Activated CD8-positive, alpha-beta T cell treated with anti-CD3 and anti-CD28 coated beads for 36 hours (primary cell): ENCODE data around the gene FBXW7. TPM values are rescaled to one million over a fixed set of nuclear protein-coding genes. Genes with fewer than 3 reads are reported as not detected.
A peak's percentile ranks its signal among the peaks of the same experiment; 100 is the strongest.

Source experiments
- ATAC-seq: fragments of 200-7000 bp; cut with Tn5 transposase; one replicate; pipeline ENCODE4 v1.10.0; 2021; ENCODE audit warnings: mild to moderate bottlenecking, moderate library complexity
- CTCF ChIA-PET: fragments of 350-600 bp; sonication (Branson Sonifier 250); formaldehyde crosslinking; loops from one replicate; lab custom pipeline; 2021; ENCODE audit warnings: antibody characterized with exemption; lab: Charles Lee
- POLR2A ChIA-PET: fragments of 350-600 bp; sonication (Branson Sonifier 250); formaldehyde crosslinking; loops from one replicate; lab custom pipeline; 2021; ENCODE audit warnings: antibody characterized with exemption; lab: Charles Lee
- DNase-seq: peaks from one replicate; pipeline ENCODE4 v3.0.0-alpha.2; 2020
- H3K27ac Mint-ChIP-seq: one replicate; pipeline ENCODE4 v1.8.0; 2021; ENCODE audit warnings: mild to moderate bottlenecking, mixed read lengths
- H3K27me3 Mint-ChIP-seq: one replicate; pipeline ENCODE4 v1.8.0; 2021; ENCODE audit warnings: mixed read lengths
- H3K36me3 Mint-ChIP-seq: one replicate; pipeline ENCODE4 v1.8.0; 2021; ENCODE audit warnings: low read depth, mixed read lengths
- H3K4me1 Mint-ChIP-seq: one replicate; pipeline ENCODE4 v1.8.0; 2021; ENCODE audit warnings: low read depth, mixed read lengths
- H3K4me3 Mint-ChIP-seq: one replicate; pipeline ENCODE4 v1.8.0; 2021; ENCODE audit warnings: mild to moderate bottlenecking, moderate library complexity, mixed read lengths
- H3K9me3 Mint-ChIP-seq: one replicate; pipeline ENCODE4 v1.8.0; 2021; ENCODE audit warnings: mixed read lengths
- intact Hi-C: fragments of 100-400 bp; cut with micrococcal nuclease; formaldehyde crosslinking; loops from one replicate; pipeline ENCODE4 v1.10.0; 2022
- total RNA-seq, 2 experiments: library from RNA; stranded (reverse); gene quantifications; one replicate each; pipeline ENCODE4 v1.2.3, GENCODE V29; 2021
- TF ChIP-seq, protein P1 (sequence below): fragments of 200-600 bp; IDR thresholded peaks from one replicate; pipeline ENCODE4 v1.8.0; 2022; ENCODE audit warnings: antibody characterized with exemption, mild to moderate bottlenecking

The FBXW7 gene
- total RNA-seq, 2 experiments from 2014 or later = 32.6 to 35.1 TPM

DNA sequence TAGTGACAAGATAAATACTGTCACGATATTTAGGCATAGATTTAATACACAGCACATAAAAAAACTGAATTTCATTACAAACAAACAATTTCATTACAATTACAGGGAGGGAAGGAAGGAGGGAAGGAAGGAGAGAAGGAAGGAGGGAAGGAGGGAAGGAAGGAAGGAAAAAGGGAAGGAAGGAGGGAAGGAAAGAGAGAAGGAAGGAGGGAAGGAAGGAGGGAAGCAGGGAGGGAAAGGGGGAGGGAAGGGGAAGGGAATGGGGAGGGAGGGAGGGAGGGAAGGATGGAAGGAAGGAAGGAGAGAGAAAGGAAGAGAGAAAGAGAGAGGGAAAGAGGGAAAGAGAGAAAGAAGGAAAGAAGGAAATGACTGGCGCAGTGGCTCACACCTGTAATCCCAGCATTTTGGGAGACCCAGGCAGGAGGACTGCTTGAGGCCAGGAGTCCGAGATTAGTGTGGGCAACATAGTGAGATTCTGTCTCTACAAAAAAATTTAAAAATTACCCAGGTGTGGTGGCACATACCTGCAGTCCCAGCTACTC is 64.6 kb downstream of the FBXW7 start:
- CTCF ChIA-PET = interaction anchor here (0.7 kb wide), 1 partner anchor 45 kb away, joined by 3 read pairs; no protein-coding TSS in a partner anchor
- ATAC-seq = no peak
- Mint-ChIP-seq H3K27ac (no peak overlapping the region), H3K4me3 (no peak overlapping the region), H3K36me3 (peaks cover 13% of the 10 kb centered on the region), H3K4me1 (peaks cover 16% of the 10 kb centered on the region), H3K27me3 (no peaks in the 10 kb centered on the region), H3K9me3 (peaks cover 4% of the 10 kb centered on the region)
- DNase-seq = no peak
- TF ChIP-seq, protein P1, sequence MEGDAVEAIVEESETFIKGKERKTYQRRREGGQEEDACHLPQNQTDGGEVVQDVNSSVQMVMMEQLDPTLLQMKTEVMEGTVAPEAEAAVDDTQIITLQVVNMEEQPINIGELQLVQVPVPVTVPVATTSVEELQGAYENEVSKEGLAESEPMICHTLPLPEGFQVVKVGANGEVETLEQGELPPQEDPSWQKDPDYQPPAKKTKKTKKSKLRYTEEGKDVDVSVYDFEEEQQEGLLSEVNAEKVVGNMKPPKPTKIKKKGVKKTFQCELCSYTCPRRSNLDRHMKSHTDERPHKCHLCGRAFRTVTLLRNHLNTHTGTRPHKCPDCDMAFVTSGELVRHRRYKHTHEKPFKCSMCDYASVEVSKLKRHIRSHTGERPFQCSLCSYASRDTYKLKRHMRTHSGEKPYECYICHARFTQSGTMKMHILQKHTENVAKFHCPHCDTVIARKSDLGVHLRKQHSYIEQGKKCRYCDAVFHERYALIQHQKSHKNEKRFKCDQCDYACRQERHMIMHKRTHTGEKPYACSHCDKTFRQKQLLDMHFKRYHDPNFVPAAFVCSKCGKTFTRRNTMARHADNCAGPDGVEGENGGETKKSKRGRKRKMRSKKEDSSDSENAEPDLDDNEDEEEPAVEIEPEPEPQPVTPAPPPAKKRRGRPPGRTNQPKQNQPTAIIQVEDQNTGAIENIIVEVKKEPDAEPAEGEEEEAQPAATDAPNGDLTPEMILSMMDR = no peak
- intact Hi-C loops = no loop called here
- POLR2A ChIA-PET = interaction anchor here (0.6 kb wide), 1 partner anchor 268 kb away, joined by 3 read pairs; no protein-coding TSS in a partner anchor

DNA sequence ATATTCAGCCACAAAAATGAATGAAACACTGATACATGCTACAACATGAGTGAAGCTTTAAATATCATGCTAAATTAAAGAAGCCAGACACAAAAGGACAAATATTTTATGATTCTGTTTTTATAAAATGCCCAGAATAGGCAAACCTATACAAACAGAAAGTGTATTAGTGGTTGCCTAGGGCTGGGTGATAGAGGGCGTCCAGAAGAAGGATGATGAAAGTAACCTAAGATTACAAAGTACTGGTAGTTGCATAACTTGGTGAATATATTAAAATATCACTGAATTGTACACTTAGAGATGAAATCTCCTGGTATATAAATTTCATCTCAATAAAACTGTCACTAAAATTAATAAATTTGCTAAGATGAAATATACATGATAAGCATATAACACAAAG is 67.5 kb downstream of the FBXW7 start:
- Mint-ChIP-seq H3K4me3 (no peak overlapping the region), H3K4me1 (peaks cover 28% of the 10 kb centered on the region), H3K9me3 (peaks cover 4% of the 10 kb centered on the region), H3K27me3 (no peaks in the 10 kb centered on the region), H3K36me3 (peaks cover 15% of the 10 kb centered on the region), H3K27ac (no peak overlapping the region)
- DNase-seq (no peak), ATAC-seq (no peak)
- intact Hi-C loops = no loop called here
- TF ChIP-seq, protein P1 = no peak
- POLR2A ChIA-PET = no interaction called here
- CTCF ChIA-PET = no interaction called here

DNA sequence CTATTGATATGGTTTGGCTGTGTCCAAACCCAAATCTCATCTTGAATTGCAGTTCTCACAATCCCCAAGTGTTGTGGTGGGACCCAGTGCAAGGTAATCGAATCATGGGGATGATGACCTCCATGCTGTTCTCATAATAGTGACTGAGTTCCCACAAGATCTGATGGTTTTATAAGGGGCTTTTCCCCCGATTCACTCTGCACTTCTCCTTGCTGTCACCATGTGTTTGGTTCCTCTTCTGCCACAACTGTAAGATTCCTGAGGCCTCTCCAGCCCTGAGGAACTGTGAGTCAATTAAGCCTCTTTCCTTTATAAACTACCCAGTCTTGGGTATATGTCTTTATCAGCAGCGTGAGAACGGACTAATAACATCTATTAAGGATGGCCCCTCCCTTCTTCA is 68.8 kb downstream of the FBXW7 start:
- H3K27ac Mint-ChIP-seq = no peak overlapping the region
- intact Hi-C loops = no loop called here
- POLR2A ChIA-PET = interaction anchor here (0.7 kb wide), 1 partner anchor 297 kb away, joined by 3 read pairs; no protein-coding TSS in a partner anchor
- no peak overlapping the region for H3K4me3 Mint-ChIP-seq
- DNase-seq = no peak
- H3K9me3 Mint-ChIP-seq = peaks cover 4% of the 10 kb centered on the region
- CTCF ChIA-PET = no interaction called here
- TF ChIP-seq, protein P1 = no peak
- peaks cover 18% of the 10 kb centered on the region for H3K36me3 Mint-ChIP-seq
- H3K4me1 Mint-ChIP-seq = peaks cover 38% of the 10 kb centered on the region
- no peaks in the 10 kb centered on the region for H3K27me3 Mint-ChIP-seq
- ATAC-seq = no peak

DNA sequence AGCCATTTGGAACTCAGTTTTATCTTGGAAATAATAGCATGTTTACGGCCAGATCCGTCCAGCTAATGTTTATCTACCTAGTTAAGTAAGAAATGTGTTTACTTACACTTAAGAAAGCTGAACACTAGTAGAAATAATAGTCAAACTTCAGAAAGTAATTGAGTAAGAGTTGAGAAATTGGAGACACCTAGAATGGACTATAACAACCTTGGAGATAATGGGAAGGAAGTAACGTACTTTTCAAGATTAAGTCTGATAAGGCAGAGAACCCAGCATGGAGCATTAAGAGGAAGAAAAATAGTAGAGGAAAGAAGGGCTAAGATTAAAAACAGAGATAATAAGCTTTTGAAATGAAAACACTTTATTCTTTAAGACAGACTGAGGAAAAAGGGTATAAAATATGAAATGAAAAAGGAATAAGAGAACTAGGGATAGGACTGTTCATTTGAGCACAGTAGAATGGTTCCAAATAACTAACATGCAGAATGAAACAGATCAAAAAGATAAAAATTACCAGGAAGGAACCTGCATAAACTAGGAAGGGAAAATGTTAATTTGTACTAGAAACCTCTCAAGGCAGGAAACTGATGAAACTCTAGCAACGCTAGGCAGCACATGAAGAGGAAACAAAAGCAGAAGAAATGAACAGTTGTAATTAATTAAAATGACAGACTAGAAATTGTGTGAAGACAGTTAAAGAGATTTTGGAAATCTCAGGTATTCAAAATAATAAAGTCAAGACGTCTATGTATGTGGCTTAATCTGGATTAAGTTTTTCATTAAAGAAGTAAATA is 71.7 kb downstream of the FBXW7 start:
- ChIA-PET CTCF (interaction anchor here (0.7 to 2.6 kb wide), 4 partner anchors 17 to 174 kb away, joined by 3 to 7 read pairs (median 5); no protein-coding TSS in a partner anchor), POLR2A (interaction anchor here (0.8 kb wide), 1 partner anchor 794 kb away, joined by 3 read pairs; no protein-coding TSS in a partner anchor)
- H3K4me3 Mint-ChIP-seq = peak overlapping the region; percentile 33
- H3K36me3 Mint-ChIP-seq = peaks cover 20% of the 10 kb centered on the region
- DNase-seq = no peak
- ATAC-seq = peak; percentile 51
- no peaks in the 10 kb centered on the region for H3K27me3 Mint-ChIP-seq
- peaks cover 53% of the 10 kb centered on the region for H3K4me1 Mint-ChIP-seq
- intact Hi-C loops = no loop called here
- H3K27ac Mint-ChIP-seq = peak overlapping the region; percentile 79
- no peaks in the 10 kb centered on the region for H3K9me3 Mint-ChIP-seq
- TF ChIP-seq, protein P1 = no peak

DNA sequence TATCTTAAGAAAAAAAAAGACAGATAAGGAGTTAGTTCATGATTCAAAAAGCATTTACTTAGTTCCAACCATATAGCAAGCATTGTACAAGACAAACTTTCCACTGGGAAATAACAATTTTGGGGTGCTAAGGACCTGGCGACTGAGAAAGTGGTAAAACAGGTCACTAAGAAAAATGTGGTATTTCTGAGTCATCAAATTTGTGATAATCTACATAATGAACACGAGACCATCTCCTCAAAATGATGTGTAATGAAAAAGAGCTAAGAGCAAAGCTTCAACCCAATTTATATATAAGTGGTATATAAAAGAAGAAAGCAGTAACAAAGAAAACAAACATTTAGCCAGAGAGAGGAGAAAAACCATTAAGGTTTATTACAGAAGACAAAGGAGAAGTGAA is 72.3 kb downstream of the FBXW7 start:
- H3K4me3 Mint-ChIP-seq = no peak overlapping the region
- ATAC-seq (peak; percentile 12), DNase-seq (no peak)
- intact Hi-C loops = no loop called here
- H3K27me3 Mint-ChIP-seq = no peaks in the 10 kb centered on the region
- peaks cover 60% of the 10 kb centered on the region for H3K4me1 Mint-ChIP-seq
- no peaks in the 10 kb centered on the region for H3K9me3 Mint-ChIP-seq
- peaks cover 20% of the 10 kb centered on the region for H3K36me3 Mint-ChIP-seq
- ChIA-PET POLR2A (no interaction called here), CTCF (interaction anchor here (0.7 to 1.3 kb wide), 2 partner anchors 37 to 175 kb away, joined by 3 read pairs; no protein-coding TSS in a partner anchor)
- TF ChIP-seq, protein P1 = no peak
- peak overlapping the region; percentile 79 for H3K27ac Mint-ChIP-seq
